HPDE6-E6E7 (cell line): ENCODE data around the gene PRCP.

Experiments used
- DNase-seq: peaks from one replicate; pipeline ENCODE4 v3.0.0; 2011; ENCODE audit warnings: missing footprints; ENCODE audit errors: extremely low spot score

Gene PRCP

GRCh38 chr11:82786836-82787235, 113.4 kb downstream of the PRCP start:
- no peak for DNase-seq

GRCh38 chr11:82786001-82786400, 114.2 kb downstream of the PRCP start:
- no peak for DNase-seq

- DNase-seq = no peak
Observed at GRCh38 chr11:82782825-82783374, 117.3 kb downstream of the PRCP start.

- no peak for DNase-seq
Observed at GRCh38 chr11:82778776-82779175, 121.5 kb downstream of the PRCP start.

GRCh38 chr11:82776377-82776776, 123.9 kb downstream of the PRCP start:
- DNase-seq = no peak

GRCh38 chr11:82775736-82776346, 124.4 kb downstream of the PRCP start:
- no peak for DNase-seq

GRCh38 chr11:82775218-82775617, 125.0 kb downstream of the PRCP start:
- DNase-seq = no peak
